HepG2 (cell line): ENCODE measurements around the gene CLBA1. TPM values are rescaled to one million over a fixed set of nuclear protein-coding genes. Genes with fewer than 3 reads are reported as not detected.

Experiments
- AGO2 ChIP-seq: fragments of 200-400 bp; formaldehyde crosslinking; optimal IDR thresholded peaks from 2 replicates; pipeline ENCODE3; 2017; ENCODE audit warnings: mild to moderate bottlenecking, low read depth, low read length, moderate library complexity
- EEA1 ChIP-seq: sonication (generic); formaldehyde crosslinking; IDR thresholded peaks from 2 replicates; pipeline ENCODE4 v1.5.1; 2020; ENCODE audit warnings: mild to moderate bottlenecking, missing genetic modification reagents, borderline replicate concordance
- PHF8 ChIP-seq: sonication (generic); formaldehyde crosslinking; IDR thresholded peaks from 2 replicates; pipeline ENCODE4 v1.5.0; 2020; ENCODE audit warnings: missing genetic modification reagents
- RBFOX2 ChIP-seq: fragments of 200-400 bp; formaldehyde crosslinking; IDR thresholded peaks from 2 replicates; pipeline ENCODE4 v1.6.1; 2017; ENCODE audit warnings: low read depth, mild to moderate bottlenecking, low read length
- TOPORS ChIP-seq: sonication (generic); formaldehyde crosslinking; IDR thresholded peaks from 2 replicates; pipeline ENCODE4 v1.8.0; 2023; ENCODE audit warnings: mild to moderate bottlenecking, missing genetic modification reagents
- ZNF296 ChIP-seq: sonication (generic); formaldehyde crosslinking; conservative IDR thresholded peaks from 2 replicates; pipeline ENCODE4 v1.5.0; 2020; ENCODE audit warnings: mild to moderate bottlenecking, missing genetic modification reagents
- ZNF772 ChIP-seq: sonication (generic); formaldehyde crosslinking; IDR thresholded peaks from 2 replicates; pipeline ENCODE4 v1.5.0; 2020; ENCODE audit warnings: mild to moderate bottlenecking, missing genetic modification reagents
- polyA plus RNA-seq, 8 experiments: library from polyadenylated mRNA; depleted of rRNA in 3 of 8; stranded (reverse) in 7 of 8; unstranded in 1 of 8; fragments of >200 nt; fragmentation: Illumina TruSeq in 4 of 8; extraction: Trizol in 4 of 8; gene quantifications; 2 replicates each; pipeline versions ENCODE4 v1.2.1 to v1.2.3, GENCODE V29; 2011 to 2016; ENCODE audit warnings: low read depth in 4 of 8, missing spikeins in 1 of 8, mixed read lengths in 1 of 8; ENCODE audit not compliant: insufficient read depth in 1 of 8
- total RNA-seq, 5 experiments: library from RNA; depleted of rRNA; stranded (reverse); fragments of >200 nt; fragmentation: Illumina TruSeq; extraction: Trizol; gene quantifications; 2 replicates each; pipeline ENCODE4 v1.2.3, GENCODE V29; 2016; ENCODE audit warnings: low read depth in 1 of 5
- TF ChIP-seq, protein P1 (sequence below): sonication (generic); formaldehyde crosslinking; IDR thresholded peaks from 2 replicates; pipeline ENCODE4 v1.4.0; 2020; ENCODE audit warnings: mild to moderate bottlenecking, missing genetic modification reagents
- TF ChIP-seq, protein P2 (sequence below): sonication (generic); formaldehyde crosslinking; IDR thresholded peaks from 2 replicates; pipeline ENCODE4 v1.5.0; 2020; ENCODE audit warnings: mild to moderate bottlenecking, missing genetic modification reagents
- TF ChIP-seq, protein P3 (sequence below): sonication (generic); formaldehyde crosslinking; IDR thresholded peaks from 2 replicates; pipeline ENCODE4 v1.4.0; 2020; ENCODE audit warnings: missing genetic modification reagents, borderline replicate concordance
- TF ChIP-seq, protein P4 (sequence below): sonication (generic); formaldehyde crosslinking; IDR thresholded peaks from 2 replicates; pipeline ENCODE4 v1.9.0; 2022; ENCODE audit warnings: missing genetic modification reagents, mild to moderate bottlenecking, borderline replicate concordance
- TF ChIP-seq, protein P5 (sequence below): sonication (generic); formaldehyde crosslinking; IDR thresholded peaks from 2 replicates; pipeline ENCODE4 v1.8.0; 2022; ENCODE audit warnings: mild to moderate bottlenecking, missing genetic modification reagents; ENCODE audit not compliant: insufficient replicate concordance

Gene CLBA1
- total and polyA plus RNA-seq, 2 of the 13 experiments (the other 11 are each of a cell fraction or from before 2014, with no cell fraction given) = 1.2 to 1.4 TPM

DNA sequence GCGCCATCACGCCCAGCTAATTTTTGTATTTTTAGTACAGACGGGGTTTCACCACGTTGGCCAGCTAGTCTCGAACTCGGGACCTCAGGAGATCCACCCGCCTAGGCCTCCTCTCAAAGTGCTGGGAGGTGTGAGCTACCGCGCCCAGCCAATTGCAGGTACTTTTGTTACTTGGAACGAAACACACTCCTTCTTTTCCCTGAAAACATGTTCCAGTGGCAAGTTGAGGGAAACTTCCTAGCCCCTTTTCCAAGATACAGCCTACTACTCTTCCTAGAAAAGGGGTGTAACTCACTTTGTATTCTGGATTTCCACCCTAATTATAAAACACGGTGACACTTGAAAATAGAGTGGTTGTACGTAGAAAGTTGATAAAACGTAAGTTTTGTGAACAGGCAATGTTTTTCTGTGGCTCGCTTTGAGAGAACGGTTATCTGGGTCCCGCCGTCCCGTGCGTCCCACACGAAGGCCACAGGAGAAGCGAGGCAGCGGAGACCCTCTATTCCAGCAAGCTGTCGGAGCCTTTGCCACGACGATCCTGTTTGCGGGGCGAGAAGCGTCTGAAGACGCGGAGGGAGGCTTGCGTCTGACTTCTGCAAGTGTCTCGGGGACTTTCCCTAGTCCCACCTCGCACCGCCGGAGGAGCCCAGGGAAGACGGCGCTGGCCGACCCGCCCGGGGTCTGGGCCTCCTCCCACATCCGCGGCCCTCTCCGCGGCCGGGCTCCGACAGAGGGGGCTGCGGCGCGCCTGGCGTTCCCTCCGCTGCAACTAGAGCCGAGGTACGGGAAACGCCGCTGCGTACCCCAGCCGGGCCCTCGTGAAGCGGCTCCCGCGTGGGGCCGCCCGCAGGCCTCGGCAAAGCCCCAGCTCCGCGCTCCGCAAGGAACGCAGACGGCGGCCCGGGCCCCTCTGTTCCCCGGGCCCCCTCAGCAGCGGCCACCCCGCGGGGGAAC is 34.5 kb downstream of the CLBA1 start (continued):
- TF ChIP-seq, protein P1, sequence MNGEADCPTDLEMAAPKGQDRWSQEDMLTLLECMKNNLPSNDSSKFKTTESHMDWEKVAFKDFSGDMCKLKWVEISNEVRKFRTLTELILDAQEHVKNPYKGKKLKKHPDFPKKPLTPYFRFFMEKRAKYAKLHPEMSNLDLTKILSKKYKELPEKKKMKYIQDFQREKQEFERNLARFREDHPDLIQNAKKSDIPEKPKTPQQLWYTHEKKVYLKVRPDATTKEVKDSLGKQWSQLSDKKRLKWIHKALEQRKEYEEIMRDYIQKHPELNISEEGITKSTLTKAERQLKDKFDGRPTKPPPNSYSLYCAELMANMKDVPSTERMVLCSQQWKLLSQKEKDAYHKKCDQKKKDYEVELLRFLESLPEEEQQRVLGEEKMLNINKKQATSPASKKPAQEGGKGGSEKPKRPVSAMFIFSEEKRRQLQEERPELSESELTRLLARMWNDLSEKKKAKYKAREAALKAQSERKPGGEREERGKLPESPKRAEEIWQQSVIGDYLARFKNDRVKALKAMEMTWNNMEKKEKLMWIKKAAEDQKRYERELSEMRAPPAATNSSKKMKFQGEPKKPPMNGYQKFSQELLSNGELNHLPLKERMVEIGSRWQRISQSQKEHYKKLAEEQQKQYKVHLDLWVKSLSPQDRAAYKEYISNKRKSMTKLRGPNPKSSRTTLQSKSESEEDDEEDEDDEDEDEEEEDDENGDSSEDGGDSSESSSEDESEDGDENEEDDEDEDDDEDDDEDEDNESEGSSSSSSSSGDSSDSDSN (CRISPR knock-in tag) = peak; percentile 93; the same call in 1 of the 2 replicates
- TF ChIP-seq RBFOX2 = peak; percentile 18; the same call in 1 of the 2 replicates
- 0 out of 2 replicates have a peak, but pooled peaks have one; percentile 51 for TF ChIP-seq PHF8
- TF ChIP-seq ZNF296 (CRISPR knock-in tag) = no peak
- no peak for TF ChIP-seq ZNF772
- peak; percentile 55 for TF ChIP-seq AGO2
- TF ChIP-seq, protein P2, sequence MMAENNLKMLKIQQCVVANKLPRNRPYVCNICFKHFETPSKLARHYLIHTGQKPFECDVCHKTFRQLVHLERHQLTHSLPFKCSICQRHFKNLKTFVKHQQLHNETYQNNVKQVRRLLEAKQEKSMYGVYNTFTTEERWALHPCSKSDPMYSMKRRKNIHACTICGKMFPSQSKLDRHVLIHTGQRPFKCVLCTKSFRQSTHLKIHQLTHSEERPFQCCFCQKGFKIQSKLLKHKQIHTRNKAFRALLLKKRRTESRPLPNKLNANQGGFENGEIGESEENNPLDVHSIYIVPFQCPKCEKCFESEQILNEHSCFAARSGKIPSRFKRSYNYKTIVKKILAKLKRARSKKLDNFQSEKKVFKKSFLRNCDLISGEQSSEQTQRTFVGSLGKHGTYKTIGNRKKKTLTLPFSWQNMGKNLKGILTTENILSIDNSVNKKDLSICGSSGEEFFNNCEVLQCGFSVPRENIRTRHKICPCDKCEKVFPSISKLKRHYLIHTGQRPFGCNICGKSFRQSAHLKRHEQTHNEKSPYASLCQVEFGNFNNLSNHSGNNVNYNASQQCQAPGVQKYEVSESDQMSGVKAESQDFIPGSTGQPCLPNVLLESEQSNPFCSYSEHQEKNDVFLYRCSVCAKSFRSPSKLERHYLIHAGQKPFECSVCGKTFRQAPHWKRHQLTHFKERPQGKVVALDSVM (CRISPR knock-in tag) = 0 out of 2 replicates have a peak, but pooled peaks have one; percentile 37
- TF ChIP-seq, protein P3, sequence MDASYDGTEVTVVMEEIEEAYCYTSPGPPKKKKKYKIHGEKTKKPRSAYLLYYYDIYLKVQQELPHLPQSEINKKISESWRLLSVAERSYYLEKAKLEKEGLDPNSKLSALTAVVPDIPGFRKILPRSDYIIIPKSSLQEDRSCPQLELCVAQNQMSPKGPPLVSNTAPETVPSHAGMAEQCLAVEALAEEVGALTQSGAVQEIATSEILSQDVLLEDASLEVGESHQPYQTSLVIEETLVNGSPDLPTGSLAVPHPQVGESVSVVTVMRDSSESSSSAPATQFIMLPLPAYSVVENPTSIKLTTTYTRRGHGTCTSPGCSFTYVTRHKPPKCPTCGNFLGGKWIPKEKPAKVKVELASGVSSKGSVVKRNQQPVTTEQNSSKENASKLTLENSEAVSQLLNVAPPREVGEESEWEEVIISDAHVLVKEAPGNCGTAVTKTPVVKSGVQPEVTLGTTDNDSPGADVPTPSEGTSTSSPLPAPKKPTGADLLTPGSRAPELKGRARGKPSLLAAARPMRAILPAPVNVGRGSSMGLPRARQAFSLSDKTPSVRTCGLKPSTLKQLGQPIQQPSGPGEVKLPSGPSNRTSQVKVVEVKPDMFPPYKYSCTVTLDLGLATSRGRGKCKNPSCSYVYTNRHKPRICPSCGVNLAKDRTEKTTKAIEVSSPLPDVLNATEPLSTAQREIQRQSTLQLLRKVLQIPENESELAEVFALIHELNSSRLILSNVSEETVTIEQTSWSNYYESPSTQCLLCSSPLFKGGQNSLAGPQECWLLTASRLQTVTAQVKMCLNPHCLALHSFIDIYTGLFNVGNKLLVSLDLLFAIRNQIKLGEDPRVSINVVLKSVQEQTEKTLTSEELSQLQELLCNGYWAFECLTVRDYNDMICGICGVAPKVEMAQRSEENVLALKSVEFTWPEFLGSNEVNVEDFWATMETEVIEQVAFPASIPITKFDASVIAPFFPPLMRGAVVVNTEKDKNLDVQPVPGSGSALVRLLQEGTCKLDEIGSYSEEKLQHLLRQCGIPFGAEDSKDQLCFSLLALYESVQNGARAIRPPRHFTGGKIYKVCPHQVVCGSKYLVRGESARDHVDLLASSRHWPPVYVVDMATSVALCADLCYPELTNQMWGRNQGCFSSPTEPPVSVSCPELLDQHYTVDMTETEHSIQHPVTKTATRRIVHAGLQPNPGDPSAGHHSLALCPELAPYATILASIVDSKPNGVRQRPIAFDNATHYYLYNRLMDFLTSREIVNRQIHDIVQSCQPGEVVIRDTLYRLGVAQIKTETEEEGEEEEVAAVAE = peak; percentile 91
- TF ChIP-seq, protein P4, sequence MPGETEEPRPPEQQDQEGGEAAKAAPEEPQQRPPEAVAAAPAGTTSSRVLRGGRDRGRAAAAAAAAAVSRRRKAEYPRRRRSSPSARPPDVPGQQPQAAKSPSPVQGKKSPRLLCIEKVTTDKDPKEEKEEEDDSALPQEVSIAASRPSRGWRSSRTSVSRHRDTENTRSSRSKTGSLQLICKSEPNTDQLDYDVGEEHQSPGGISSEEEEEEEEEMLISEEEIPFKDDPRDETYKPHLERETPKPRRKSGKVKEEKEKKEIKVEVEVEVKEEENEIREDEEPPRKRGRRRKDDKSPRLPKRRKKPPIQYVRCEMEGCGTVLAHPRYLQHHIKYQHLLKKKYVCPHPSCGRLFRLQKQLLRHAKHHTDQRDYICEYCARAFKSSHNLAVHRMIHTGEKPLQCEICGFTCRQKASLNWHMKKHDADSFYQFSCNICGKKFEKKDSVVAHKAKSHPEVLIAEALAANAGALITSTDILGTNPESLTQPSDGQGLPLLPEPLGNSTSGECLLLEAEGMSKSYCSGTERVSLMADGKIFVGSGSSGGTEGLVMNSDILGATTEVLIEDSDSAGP (CRISPR knock-in tag) = peak; percentile 47; the same call in 1 of the 2 replicates
- TF ChIP-seq, protein P5, sequence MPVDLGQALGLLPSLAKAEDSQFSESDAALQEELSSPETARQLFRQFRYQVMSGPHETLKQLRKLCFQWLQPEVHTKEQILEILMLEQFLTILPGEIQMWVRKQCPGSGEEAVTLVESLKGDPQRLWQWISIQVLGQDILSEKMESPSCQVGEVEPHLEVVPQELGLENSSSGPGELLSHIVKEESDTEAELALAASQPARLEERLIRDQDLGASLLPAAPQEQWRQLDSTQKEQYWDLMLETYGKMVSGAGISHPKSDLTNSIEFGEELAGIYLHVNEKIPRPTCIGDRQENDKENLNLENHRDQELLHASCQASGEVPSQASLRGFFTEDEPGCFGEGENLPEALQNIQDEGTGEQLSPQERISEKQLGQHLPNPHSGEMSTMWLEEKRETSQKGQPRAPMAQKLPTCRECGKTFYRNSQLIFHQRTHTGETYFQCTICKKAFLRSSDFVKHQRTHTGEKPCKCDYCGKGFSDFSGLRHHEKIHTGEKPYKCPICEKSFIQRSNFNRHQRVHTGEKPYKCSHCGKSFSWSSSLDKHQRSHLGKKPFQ (CRISPR knock-in tag) = peak; percentile 20
- TF ChIP-seq EEA1 (CRISPR knock-in tag) = no peak
- 0 out of 2 replicates have a peak, but pooled peaks have one; percentile 41 for TF ChIP-seq TOPORS
